Astrocyte (in vitro differentiated cells and primary cell): ENCODE data around the gene ACACA.

ENCODE experiments used
- EZH2 ChIP-seq: IDR thresholded peaks from 2 replicates; pipeline ENCODE4 v1.6.1; 2012; ENCODE audit warnings: mild to moderate bottlenecking, low read length, inconsistent platforms; ENCODE audit not compliant: insufficient read depth
- TF ChIP-seq, protein P1 (sequence below): IDR thresholded peaks from 2 replicates; pipeline ENCODE4 v1.5.1; 2011; ENCODE audit warnings: low read depth, mild to moderate bottlenecking, inconsistent platforms, low read length, moderate library complexity; ENCODE audit not compliant: insufficient read depth

DNA sequence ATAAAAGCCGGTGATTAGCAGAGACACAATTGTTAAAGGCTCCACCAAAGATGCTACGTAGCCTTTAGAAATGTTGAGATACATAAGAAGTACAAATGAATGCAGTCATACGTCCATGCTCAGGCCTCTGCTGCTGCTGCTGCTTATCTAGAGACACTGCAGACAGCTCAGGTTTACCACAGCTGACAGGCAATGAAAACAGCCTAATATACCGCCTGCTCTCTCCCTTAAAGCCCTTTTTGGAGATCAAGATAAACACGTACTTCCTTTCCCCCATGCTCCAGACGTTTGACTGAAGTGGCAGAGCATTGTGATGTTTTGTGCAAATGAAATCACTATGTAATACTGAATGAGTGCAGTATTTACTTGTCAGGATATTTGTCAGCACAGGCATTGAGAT, 272.6 kb downstream of the ACACA start:
- TF ChIP-seq, protein P1, sequence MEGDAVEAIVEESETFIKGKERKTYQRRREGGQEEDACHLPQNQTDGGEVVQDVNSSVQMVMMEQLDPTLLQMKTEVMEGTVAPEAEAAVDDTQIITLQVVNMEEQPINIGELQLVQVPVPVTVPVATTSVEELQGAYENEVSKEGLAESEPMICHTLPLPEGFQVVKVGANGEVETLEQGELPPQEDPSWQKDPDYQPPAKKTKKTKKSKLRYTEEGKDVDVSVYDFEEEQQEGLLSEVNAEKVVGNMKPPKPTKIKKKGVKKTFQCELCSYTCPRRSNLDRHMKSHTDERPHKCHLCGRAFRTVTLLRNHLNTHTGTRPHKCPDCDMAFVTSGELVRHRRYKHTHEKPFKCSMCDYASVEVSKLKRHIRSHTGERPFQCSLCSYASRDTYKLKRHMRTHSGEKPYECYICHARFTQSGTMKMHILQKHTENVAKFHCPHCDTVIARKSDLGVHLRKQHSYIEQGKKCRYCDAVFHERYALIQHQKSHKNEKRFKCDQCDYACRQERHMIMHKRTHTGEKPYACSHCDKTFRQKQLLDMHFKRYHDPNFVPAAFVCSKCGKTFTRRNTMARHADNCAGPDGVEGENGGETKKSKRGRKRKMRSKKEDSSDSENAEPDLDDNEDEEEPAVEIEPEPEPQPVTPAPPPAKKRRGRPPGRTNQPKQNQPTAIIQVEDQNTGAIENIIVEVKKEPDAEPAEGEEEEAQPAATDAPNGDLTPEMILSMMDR, result no peak
- no peak for TF ChIP-seq EZH2
